Activated CD4-positive, alpha-beta T cell treated with anti-CD3 and anti-CD28 coated beads, Interleukin-2, amount 10 ng/mL, durations not matched to agents 24 days and 14 days (primary cell): Measurements from ENCODE around the gene RFX4. TPM values are rescaled to one million over a fixed set of nuclear protein-coding genes. Genes with fewer than 3 reads are reported as not detected.
"Not testable (repeated sequence)": the region's sequence is repeated elsewhere in the genome, so short reads cannot be mapped to it uniquely, and the experiment has no call there.

Experiments used
- DNase-seq: peaks from one replicate; pipeline ENCODE4 v3.0.0; 2022
- H3K27ac Mint-ChIP-seq: one replicate; pipeline ENCODE4 v1.8.0; 2022; ENCODE audit warnings: mild to moderate bottlenecking, mixed read lengths
- H3K27me3 Mint-ChIP-seq: one replicate; pipeline ENCODE4 v1.8.0; 2022; ENCODE audit warnings: mixed read lengths
- H3K36me3 Mint-ChIP-seq: one replicate; pipeline ENCODE4 v1.8.0; 2022; ENCODE audit warnings: low read depth, mild to moderate bottlenecking, mixed read lengths
- H3K4me1 Mint-ChIP-seq: one replicate; pipeline ENCODE4 v1.8.0; 2021; ENCODE audit warnings: mixed read lengths
- H3K4me3 Mint-ChIP-seq: one replicate; pipeline ENCODE4 v1.8.0; 2022; ENCODE audit warnings: mild to moderate bottlenecking, moderate library complexity, mixed read lengths
- H3K9me3 Mint-ChIP-seq: one replicate; pipeline ENCODE4 v1.8.0; 2021; ENCODE audit warnings: mixed read lengths
- intact Hi-C: fragments of 100-400 bp; cut with micrococcal nuclease; formaldehyde crosslinking; loops from one replicate; pipeline ENCODE4 v1.15.1; 2023
- total RNA-seq: library from RNA; stranded (reverse); gene quantifications from 2 replicates; pipeline ENCODE4 v1.2.3, GENCODE V29; 2022

The RFX4 gene
- total RNA-seq, 1 donor from 2014 or later, result not detected

- no peak overlapping the region for H3K4me3 Mint-ChIP-seq
- H3K4me1 Mint-ChIP-seq, result peaks cover 3% of the 10 kb centered on the region
- intact Hi-C loops, result no loop called here
- no peaks in the 10 kb centered on the region for H3K36me3 Mint-ChIP-seq
- DNase-seq, result no peak
- H3K9me3 Mint-ChIP-seq, result no peaks in the 10 kb centered on the region
- peaks cover 2% of the 10 kb centered on the region for H3K27me3 Mint-ChIP-seq
- no peak overlapping the region for H3K27ac Mint-ChIP-seq
These were observed 142.1 kb downstream of the RFX4 start for GRCh38 chr12:106724934-106725333.

- H3K9me3 Mint-ChIP-seq, intact Hi-C loops, H3K27me3 Mint-ChIP-seq, H3K36me3 Mint-ChIP-seq, H3K4me1 Mint-ChIP-seq, H3K4me3 Mint-ChIP-seq, DNase-seq: not testable (repeated sequence)
- peak overlapping the region; percentile 25 for H3K27ac Mint-ChIP-seq
These were observed 143.9 kb downstream of the RFX4 start for GRCh38 chr12:106726603-106727202.

GRCh38 chr12:106729611-106730010 is 146.8 kb downstream of the RFX4 start:
- Mint-ChIP-seq H3K36me3 (no peaks in the 10 kb centered on the region), H3K27ac (no peak overlapping the region), H3K4me1 (peaks cover 3% of the 10 kb centered on the region), H3K9me3 (no peaks in the 10 kb centered on the region), H3K4me3 (no peak overlapping the region), H3K27me3 (peaks cover 2% of the 10 kb centered on the region)
- no peak for DNase-seq
- intact Hi-C loops, result no loop called here

GRCh38 chr12:106732890-106733289 is 150.1 kb downstream of the RFX4 start:
- Mint-ChIP-seq H3K4me1 (peaks cover 2% of the 10 kb centered on the region), H3K36me3 (no peaks in the 10 kb centered on the region), H3K27me3 (peaks cover 12% of the 10 kb centered on the region), H3K9me3 (no peaks in the 10 kb centered on the region), H3K27ac (no peak overlapping the region), H3K4me3 (no peak overlapping the region)
- DNase-seq, result no peak
- intact Hi-C loops, result no loop called here

- H3K27me3 Mint-ChIP-seq, result peaks cover 14% of the 10 kb centered on the region
- H3K36me3 Mint-ChIP-seq, result no peaks in the 10 kb centered on the region
- H3K4me1 Mint-ChIP-seq, result peaks cover 2% of the 10 kb centered on the region
- H3K4me3 Mint-ChIP-seq, result no peak overlapping the region
- H3K9me3 Mint-ChIP-seq, result no peaks in the 10 kb centered on the region
- intact Hi-C loops, result no loop called here
- H3K27ac Mint-ChIP-seq, result no peak overlapping the region
- DNase-seq, result no peak
These were observed 150.9 kb downstream of the RFX4 start for GRCh38 chr12:106733660-106734059.

- DNase-seq, result no peak
- intact Hi-C loops, result loop anchor here (1.0 kb wide), 1 partner anchor 184 kb away; no protein-coding TSS in a partner anchor
- H3K36me3 Mint-ChIP-seq, result no peaks in the 10 kb centered on the region
- no peaks in the 10 kb centered on the region for H3K9me3 Mint-ChIP-seq
- H3K27me3 Mint-ChIP-seq, result peaks cover 23% of the 10 kb centered on the region
- no peak overlapping the region for H3K4me3 Mint-ChIP-seq
- no peak overlapping the region for H3K27ac Mint-ChIP-seq
- H3K4me1 Mint-ChIP-seq, result peaks cover 2% of the 10 kb centered on the region
These were observed 153.5 kb downstream of the RFX4 start for GRCh38 chr12:106736051-106736957.

- intact Hi-C loops, result no loop called here
- no peak overlapping the region for H3K27ac Mint-ChIP-seq
These were observed 156.5 kb downstream of the RFX4 start for GRCh38 chr12:106739318-106739717.

GRCh38 chr12:106739815-106740530 is 157.2 kb downstream of the RFX4 start:
- Mint-ChIP-seq H3K4me3 (no peak overlapping the region), H3K27me3 (peaks cover 47% of the 10 kb centered on the region), H3K36me3 (no peaks in the 10 kb centered on the region), H3K4me1 (peaks cover 2% of the 10 kb centered on the region), H3K9me3 (no peaks in the 10 kb centered on the region), H3K27ac (no peak overlapping the region)
- intact Hi-C loops, result no loop called here
- DNase-seq, result no peak

More at GRCh38 chr12:106739318-106739717, 156.5 kb downstream of the RFX4 start:
- Mint-ChIP-seq H3K9me3 (no peaks in the 10 kb centered on the region), H3K36me3 (no peaks in the 10 kb centered on the region), H3K4me3 (no peak overlapping the region), H3K27me3 (peaks cover 42% of the 10 kb centered on the region), H3K4me1 (peaks cover 2% of the 10 kb centered on the region)
- no peak for DNase-seq

- H3K36me3 Mint-ChIP-seq, result no peaks in the 10 kb centered on the region
- no peak overlapping the region for H3K27ac Mint-ChIP-seq
These were observed 158.0 kb downstream of the RFX4 start for GRCh38 chr12:106740818-106741217.

GRCh38 chr12:106741247-106741646 is 158.4 kb downstream of the RFX4 start:
- Mint-ChIP-seq H3K9me3 (no peaks in the 10 kb centered on the region), H3K27me3 (peaks cover 46% of the 10 kb centered on the region), H3K4me1 (peaks cover 2% of the 10 kb centered on the region), H3K36me3 (no peaks in the 10 kb centered on the region), H3K27ac (no peak overlapping the region), H3K4me3 (no peak overlapping the region)
- intact Hi-C loops, result no loop called here
- no peak for DNase-seq

More at GRCh38 chr12:106740818-106741217, 158.0 kb downstream of the RFX4 start:
- H3K9me3 Mint-ChIP-seq, result no peaks in the 10 kb centered on the region
- intact Hi-C loops, result no loop called here
- H3K4me3 Mint-ChIP-seq, result no peak overlapping the region
- no peak for DNase-seq
- H3K4me1 Mint-ChIP-seq, result peaks cover 2% of the 10 kb centered on the region
- peaks cover 46% of the 10 kb centered on the region for H3K27me3 Mint-ChIP-seq

GRCh38 chr12:106743270-106743988 is 160.6 kb downstream of the RFX4 start:
- no peaks in the 10 kb centered on the region for H3K36me3 Mint-ChIP-seq
- H3K27ac Mint-ChIP-seq, result no peak overlapping the region
- H3K4me3 Mint-ChIP-seq, result no peak overlapping the region
- no peak for DNase-seq
- intact Hi-C loops, result no loop called here
- peaks cover 35% of the 10 kb centered on the region for H3K27me3 Mint-ChIP-seq
- no peaks in the 10 kb centered on the region for H3K9me3 Mint-ChIP-seq
- peaks cover 13% of the 10 kb centered on the region for H3K4me1 Mint-ChIP-seq

GRCh38 chr12:106744600-106744999 is 161.8 kb downstream of the RFX4 start:
- Mint-ChIP-seq H3K27me3 (peaks cover 33% of the 10 kb centered on the region), H3K4me3 (no peak overlapping the region), H3K9me3 (no peaks in the 10 kb centered on the region), H3K27ac (no peak overlapping the region), H3K4me1 (peaks cover 15% of the 10 kb centered on the region), H3K36me3 (no peaks in the 10 kb centered on the region)
- intact Hi-C loops, result no loop called here
- DNase-seq, result no peak

- intact Hi-C loops, result no loop called here
- H3K27ac Mint-ChIP-seq, result no peak overlapping the region
- no peak overlapping the region for H3K4me3 Mint-ChIP-seq
- no peak for DNase-seq
- no peaks in the 10 kb centered on the region for H3K9me3 Mint-ChIP-seq
- H3K36me3 Mint-ChIP-seq, result no peaks in the 10 kb centered on the region
- H3K4me1 Mint-ChIP-seq, result peaks cover 15% of the 10 kb centered on the region
- H3K27me3 Mint-ChIP-seq, result peaks cover 30% of the 10 kb centered on the region
These were observed 162.5 kb downstream of the RFX4 start for GRCh38 chr12:106745181-106745745.
